Prostate gland (tissue), 2 donors: ENCODE results near the gene C3orf22. TPM values are rescaled to one million over a fixed set of nuclear protein-coding genes. Genes with fewer than 3 reads are reported as not detected.

Experiments used
- DNase-seq: peaks from one replicate; pipeline ENCODE4 v3.0.0-alpha.2; 2019; ENCODE audit warnings: low spot score
- H3K27ac ChIP-seq, 2 donors: fragments of 200-600 bp; sonication (generic); 2 replicates each; pipeline ENCODE4 v1.5.1; 2017 to 2019
- H3K27me3 ChIP-seq: fragments of 200-600 bp; sonication (generic); replicated peaks from 2 replicates; pipeline ENCODE4 v1.5.1; 2019; ENCODE audit not compliant: insufficient read depth
- H3K36me3 ChIP-seq, 2 donors: fragments of 200-600 bp; sonication (generic); 1 replicate in 1 of 2; 2 replicates in 1 of 2; pipeline versions ENCODE4 v1.5.1 to v1.8.1; 2017 to 2019
- H3K4me1 ChIP-seq: fragments of 200-600 bp; sonication (generic); replicated peaks from 2 replicates; pipeline ENCODE4 v1.5.1; 2019
- H3K4me3 ChIP-seq, 2 donors: fragments of 200-600 bp; sonication (generic); 2 replicates each; pipeline ENCODE4 v1.5.1; 2017 to 2019
- H3K9me3 ChIP-seq: fragments of 200-600 bp; sonication (generic); 2 replicates; pipeline ENCODE4 v1.5.1; 2017
- CTCF ChIP-seq, 4 experiments: fragments of 200-600 bp in 2 of 4; fragments of 450-650 bp in 2 of 4; sonication (generic) in 2 of 4; IDR thresholded peaks; 1 replicate in 3 of 4; 2 replicates in 1 of 4; pipeline ENCODE4 v1.5.1; 2016 to 2019; ENCODE audit warnings: antibody characterized with exemption in 4 of 4, mild to moderate bottlenecking in 2 of 4, moderate library complexity in 2 of 4
- POLR2A ChIP-seq: fragments of 450-650 bp; IDR thresholded peaks from one replicate; pipeline ENCODE4 v1.6.1; 2016; ENCODE audit warnings: antibody characterized with exemption, mild to moderate bottlenecking
- POLR2AphosphoS5 ChIP-seq: sonication (generic); formaldehyde crosslinking; IDR thresholded peaks from one replicate; pipeline ENCODE4 v1.6.1; 2017; ENCODE audit warnings: antibody characterized with exemption
- WGBS: methylation state at CpG from one replicate; pipeline ENCODE4 v1.1.5; 2018; 5-methylcytosine and 5-hydroxymethylcytosine counted together
- intact Hi-C: fragments of 100-400 bp; cut with DNase I; formaldehyde crosslinking; loops from one replicate; pipeline ENCODE4 v1.14.2; 2022
- total RNA-seq, 2 donors: library from RNA; depleted of rRNA; stranded (reverse); fragments of >200 nt; gene quantifications; one replicate each; pipeline ENCODE4 v1.1.0, GENCODE V29; 2016

Gene C3orf22
- total RNA-seq, 2 donors from 2014 or later = 4.9 TPM; not detected in 1

- Histone ChIP-seq H3K27ac (no peak overlapping the region), H3K4me1 (no peaks in the 10 kb centered on the region), H3K36me3 (no peaks in the 10 kb centered on the region), H3K9me3 (no peaks in the 10 kb centered on the region), H3K4me3 (no peak overlapping the region), H3K27me3 (peaks cover 12% of the 10 kb centered on the region)
- TF ChIP-seq POLR2A (no peak), POLR2AphosphoS5 (no peak), CTCF (IDR thresholded peaks at IDR 0.05) (no peak)
- DNase-seq = no peak
- intact Hi-C loops = no loop called here
- WGBS = 68% methylated on average over 8 of the region's 8 CpGs
These were observed 12.0 kb downstream of the C3orf22 start for GRCh38 chr3:126546549-126547239.

GRCh38 chr3:126546013-126546412 lies 12.7 kb downstream of the C3orf22 start:
- no peak for DNase-seq
- no peaks in the 10 kb centered on the region for H3K4me1 ChIP-seq
- H3K36me3 ChIP-seq = no peaks in the 10 kb centered on the region
- H3K9me3 ChIP-seq = no peaks in the 10 kb centered on the region
- H3K27me3 ChIP-seq = peaks cover 16% of the 10 kb centered on the region
- H3K4me3 ChIP-seq = no peak overlapping the region
- WGBS = 95% methylated on average over 6 of the region's 6 CpGs
- H3K27ac ChIP-seq = no peak overlapping the region
- TF ChIP-seq POLR2AphosphoS5 (no peak), POLR2A (no peak), CTCF (IDR thresholded peaks at IDR 0.05) (no peak)
- intact Hi-C loops = no loop called here

GRCh38 chr3:126545544-126545943 lies 13.2 kb downstream of the C3orf22 start:
- H3K4me3 ChIP-seq = no peak overlapping the region
- intact Hi-C loops = no loop called here
- no peaks in the 10 kb centered on the region for H3K36me3 ChIP-seq
- DNase-seq = no peak
- WGBS = 82% methylated on average over 5 of the region's 5 CpGs
- H3K27ac ChIP-seq = no peak overlapping the region
- H3K9me3 ChIP-seq = no peaks in the 10 kb centered on the region
- H3K4me1 ChIP-seq = no peaks in the 10 kb centered on the region
- TF ChIP-seq POLR2AphosphoS5 = no peak
- TF ChIP-seq CTCF (IDR thresholded peaks at IDR 0.05) = no peak
- no peak for TF ChIP-seq POLR2A
- H3K27me3 ChIP-seq = peaks cover 16% of the 10 kb centered on the region

GRCh38 chr3:126544596-126545281 lies 14.0 kb downstream of the C3orf22 start:
- TF ChIP-seq CTCF (IDR thresholded peaks at IDR 0.05) (no peak), POLR2A (no peak), POLR2AphosphoS5 (no peak)
- WGBS = 76% methylated on average over 7 of the region's 7 CpGs
- intact Hi-C loops = no loop called here
- no peak for DNase-seq
- Histone ChIP-seq H3K9me3 (no peaks in the 10 kb centered on the region), H3K27me3 (peaks cover 16% of the 10 kb centered on the region), H3K27ac (no peak overlapping the region), H3K36me3 (no peaks in the 10 kb centered on the region), H3K4me3 (no peak overlapping the region), H3K4me1 (no peaks in the 10 kb centered on the region)
